HL-60 (cell line): ENCODE results near the gene MMP12.

Experiments
- DNase-seq, 2 experiments: peaks; one replicate each; pipeline ENCODE4 v3.0.0-alpha.2; 2010 to 2020; ENCODE audit warnings: low read depth in 1 of 2, low spot score in 1 of 2
- H3K27ac ChIP-seq: fragments of 250-450 bp; sonication (Bioruptor Pico); replicated peaks from 2 replicates; pipeline ENCODE4 v1.5.1; 2020; ENCODE audit warnings: mild to moderate bottlenecking, moderate library complexity
- H3K27me3 ChIP-seq: fragments of 250-450 bp; sonication (Bioruptor Pico); 2 replicates; pipeline ENCODE4 v1.5.1; 2021; ENCODE audit warnings: mild to moderate bottlenecking, moderate library complexity; ENCODE audit not compliant: insufficient read depth, poor library complexity, severe bottlenecking
- H3K4me3 ChIP-seq: replicated peaks from 2 replicates; pipeline ENCODE4 v1.5.1; 2011; ENCODE audit warnings: mild to moderate bottlenecking, control low read depth, low read length; ENCODE audit not compliant: insufficient read depth
- CTCF ChIP-seq: IDR thresholded peaks from one replicate; pipeline ENCODE4 v1.5.1; 2011; ENCODE audit warnings: low read length, control low read depth, inconsistent platforms; ENCODE audit not compliant: insufficient read depth
- GABPA ChIP-seq: IDR thresholded peaks from 2 replicates; pipeline ENCODE4 v1.6.1; 2012; ENCODE audit warnings: low read depth
- POLR2AphosphoS5 ChIP-seq: IDR thresholded peaks from 2 replicates; pipeline ENCODE4 v1.6.1; 2012; ENCODE audit warnings: low read depth
- REST ChIP-seq: IDR thresholded peaks from 2 replicates; pipeline ENCODE4 v1.6.1; 2012; ENCODE audit warnings: low read depth; ENCODE audit not compliant: insufficient replicate concordance
- SPI1 ChIP-seq: IDR thresholded peaks from 2 replicates; pipeline ENCODE4 v1.6.1; 2012; ENCODE audit warnings: low read depth, mild to moderate bottlenecking, borderline replicate concordance

MMP12 gene

GRCh38 chr11:102886999-102887398, 12.2 kb upstream of the MMP12 start:
- H3K27me3 ChIP-seq = peaks cover 2% of the 10 kb centered on the region
- DNase-seq = no peak
- no peak for TF ChIP-seq POLR2AphosphoS5
- no peak for TF ChIP-seq REST
- no peak for TF ChIP-seq CTCF
- no peak for TF ChIP-seq GABPA
- no peak for TF ChIP-seq SPI1
- H3K4me3 ChIP-seq = no peak overlapping the region
- no peak overlapping the region for H3K27ac ChIP-seq

- H3K27me3 ChIP-seq = no peaks in the 10 kb centered on the region
- no peak for DNase-seq
- TF ChIP-seq GABPA = no peak
- no peak for TF ChIP-seq REST
- TF ChIP-seq POLR2AphosphoS5 = no peak
- TF ChIP-seq CTCF = no peak
- TF ChIP-seq SPI1 = no peak
- no peak overlapping the region for H3K27ac ChIP-seq
- H3K4me3 ChIP-seq = no peak overlapping the region
Observed at GRCh38 chr11:102883141-102883540, 8.4 kb upstream of the MMP12 start.

- Histone ChIP-seq H3K27me3 (no peaks in the 10 kb centered on the region), H3K4me3 (no peak overlapping the region), H3K27ac (no peak overlapping the region)
- TF ChIP-seq POLR2AphosphoS5 (no peak), GABPA (no peak), SPI1 (no peak), CTCF (no peak)
- no peak for DNase-seq
Observed at GRCh38 chr11:102882389-102883024, 7.7 kb upstream of the MMP12 start.

- no peak overlapping the region for H3K4me3 ChIP-seq
- no peak for TF ChIP-seq SPI1
Observed at GRCh38 chr11:102879801-102880200, 5.0 kb upstream of the MMP12 start.

More at GRCh38 chr11:102879801-102880200, 5.0 kb upstream of the MMP12 start:
- no peak overlapping the region for H3K27ac ChIP-seq
- DNase-seq = no peak
- H3K27me3 ChIP-seq = no peaks in the 10 kb centered on the region
